ENCODE data around the gene HOPX.
"Not testable (repeated sequence)": the region's sequence is repeated elsewhere in the genome, so short reads cannot be mapped to it uniquely, and the experiment has no call there.

The HOPX gene, protein sequence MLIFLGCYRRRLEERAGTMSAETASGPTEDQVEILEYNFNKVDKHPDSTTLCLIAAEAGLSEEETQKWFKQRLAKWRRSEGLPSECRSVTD
- long read RNA-seq, donor 1, transcript HOPX-207 (1 exons, 3,203 nt) = minor isoform, 5 of 32 reads
- long read RNA-seq, donor 1, transcript HOPX-206 (2 exons, 1,248 nt) = minor isoform, 6 of 32 reads
- long read RNA-seq, donor 1, transcript HOPX-203 (3 exons, 1,164 nt) = minor isoform, 5 of 32 reads
- long read RNA-seq, donor 1, transcript HOPX-201 (3 exons, 1,129 nt) = major isoform, 13 of 32 reads
- long read RNA-seq, donor 1, partial matches to known transcripts = 0 of 32 reads
- long read RNA-seq, donor 1, other reads (novel, unspliced or antisense) = 0 of 32 reads
- long read RNA-seq, donor 2, partial matches to known transcripts = 0 of 7 reads
- long read RNA-seq, donor 2, other reads (novel, unspliced or antisense) = 0 of 7 reads
- long read RNA-seq, donor 3, partial matches to known transcripts = 0 of 10 reads
- long read RNA-seq, donor 3, other reads (novel, unspliced or antisense) = 0 of 10 reads
- long read RNA-seq, donor 4, partial matches to known transcripts = 0 of 8 reads
- long read RNA-seq, donor 4, other reads (novel, unspliced or antisense) = 0 of 8 reads
- long read RNA-seq, donor 5, partial matches to known transcripts = 0 of 13 reads
- long read RNA-seq, donor 5, other reads (novel, unspliced or antisense) = 0 of 13 reads
- long read RNA-seq, donor 6, partial matches to known transcripts = 0 of 14 reads
- long read RNA-seq, donor 6, other reads (novel, unspliced or antisense) = 0 of 14 reads
- long read RNA-seq, donor 7, transcript HOPX-201 (3 exons, 1,129 nt) = major isoform, 10 of 24 reads
- long read RNA-seq, donor 7, transcript HOPX-206 (2 exons, 1,248 nt) = minor isoform, 5 of 24 reads
- long read RNA-seq, donor 7, partial matches to known transcripts = 0 of 24 reads
- long read RNA-seq, donor 7, other reads (novel, unspliced or antisense) = 0 of 24 reads
- long read RNA-seq, donor 8, transcript HOPX-206 (2 exons, 1,248 nt) = major isoform, 8 of 18 reads
- long read RNA-seq, donor 8, transcript HOPX-201 (3 exons, 1,129 nt) = minor isoform, 5 of 18 reads
- long read RNA-seq, donor 8, partial matches to known transcripts = 0 of 18 reads
- long read RNA-seq, donor 8, other reads (novel, unspliced or antisense) = 0 of 18 reads

DNA sequence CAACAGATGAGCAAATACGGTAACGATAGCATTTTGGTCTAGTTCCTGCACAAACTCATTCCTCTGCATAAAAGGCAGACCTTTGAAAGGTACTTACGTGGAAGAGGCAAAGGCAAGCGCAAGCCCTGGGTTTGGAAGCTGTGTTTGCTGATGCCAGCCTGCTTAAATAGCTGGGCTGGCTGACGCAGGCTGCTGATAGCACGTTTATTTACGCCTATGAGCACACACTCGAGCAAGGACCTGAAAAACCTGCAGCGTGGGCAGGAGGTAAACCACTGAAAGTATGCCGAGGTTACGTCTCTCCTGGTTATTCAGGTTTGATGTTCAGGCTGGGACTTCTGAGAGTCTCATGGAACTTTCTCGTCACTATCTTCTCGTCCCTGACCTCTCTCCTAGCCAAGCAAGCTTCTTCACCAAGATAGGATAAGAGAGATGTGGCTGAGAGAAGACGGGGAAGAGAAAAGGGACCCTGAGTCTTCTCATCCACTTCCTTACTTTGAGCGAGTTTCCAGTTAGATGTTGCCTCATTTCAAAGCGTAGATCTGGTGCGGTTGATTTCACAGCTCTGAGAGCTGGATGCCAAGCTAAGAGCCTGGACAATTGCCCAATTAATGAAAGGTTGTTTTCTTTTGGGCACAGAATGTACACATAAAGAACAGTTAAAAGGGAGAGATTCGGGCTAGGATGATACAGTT lies at the start of gene HOPX:
TSS of gene HOPX (minus strand) at position 139 of the 695 bp plus-strand sequence. CDS start 23,480 bp downstream, outside the sequence.
- peak; percentile 34 for DNase-seq

DNA sequence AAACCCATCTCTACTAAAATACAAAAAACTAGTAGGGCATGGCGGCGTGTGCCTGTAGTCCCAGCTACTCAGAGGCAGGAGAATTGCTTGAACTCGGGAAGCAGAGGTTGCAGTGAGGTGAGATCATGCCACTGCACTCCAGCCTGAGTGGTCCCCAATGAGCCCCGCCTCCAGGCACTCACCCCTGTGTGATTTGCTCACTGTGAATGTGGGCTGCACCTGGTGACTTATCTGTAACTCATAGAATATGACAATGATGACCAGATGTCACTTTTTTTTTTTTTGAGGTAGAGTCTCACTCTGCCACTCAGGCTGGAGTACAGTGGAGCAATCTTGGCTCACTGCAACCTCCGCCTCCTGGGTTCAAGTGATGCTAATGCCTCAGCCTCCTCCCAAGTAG lies 49.0 kb upstream of the HOPX start:
- DNase-seq = no peak

DNA sequence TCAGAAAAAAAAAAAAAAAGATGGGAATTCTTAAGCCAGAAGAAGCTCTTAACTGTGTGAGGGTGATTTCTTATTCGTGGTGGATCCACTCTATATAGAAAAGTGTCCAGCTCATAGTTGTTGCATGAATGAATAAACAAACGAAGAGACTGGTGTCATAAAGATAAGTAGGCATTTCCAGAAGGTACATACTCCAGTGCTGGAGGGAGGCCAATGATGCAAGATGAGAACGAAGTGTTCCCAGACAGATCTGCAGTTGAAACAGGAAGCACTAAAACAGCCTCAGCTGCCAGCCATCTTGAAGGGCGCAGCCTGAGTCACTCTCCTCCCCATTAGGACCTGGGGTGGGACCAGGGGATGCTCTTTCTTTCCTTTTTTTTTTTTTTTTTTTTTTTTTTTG lies 47.4 kb upstream of the HOPX start:
- no peak for DNase-seq

DNA sequence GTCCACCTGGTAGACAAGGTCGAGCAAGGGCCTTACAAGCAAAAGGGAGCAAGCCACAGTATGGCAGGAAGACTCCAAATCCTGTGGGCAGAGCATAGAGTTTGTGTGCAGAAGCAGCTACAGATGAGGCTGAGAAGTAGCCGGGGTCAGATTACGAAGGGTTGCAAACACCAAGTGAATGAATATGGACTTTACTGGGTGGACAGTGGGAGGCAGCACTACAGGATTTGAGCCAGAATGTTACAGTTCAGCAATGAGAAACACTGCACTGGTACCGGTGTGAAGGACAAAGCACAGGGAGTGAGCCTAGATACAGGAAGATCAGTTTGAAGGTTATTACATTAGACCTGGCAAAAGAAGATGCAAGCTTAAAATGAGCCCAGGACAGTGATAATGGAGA lies 46.1 kb upstream of the HOPX start:
- DNase-seq = no peak

DNA sequence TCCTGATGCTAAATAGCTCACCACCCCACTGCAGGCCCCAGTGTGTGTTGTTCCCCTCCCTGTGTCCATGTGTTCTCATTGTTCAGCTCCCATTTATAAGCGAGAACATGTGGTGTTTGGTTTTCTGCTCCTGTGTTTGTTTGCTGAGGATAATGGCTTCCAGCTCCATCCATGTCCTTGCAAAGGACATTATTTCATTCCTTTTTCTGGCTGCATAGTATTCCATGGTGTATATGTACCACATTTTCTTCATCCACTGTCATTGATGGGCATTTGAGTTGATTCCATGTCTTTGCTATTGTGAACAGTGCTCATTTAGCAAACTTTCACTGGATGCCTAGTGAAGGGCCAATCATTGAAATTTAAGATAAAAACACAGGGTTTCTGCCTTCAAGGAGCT lies 45.5 kb upstream of the HOPX start:
- not testable (repeated sequence) for DNase-seq

DNA sequence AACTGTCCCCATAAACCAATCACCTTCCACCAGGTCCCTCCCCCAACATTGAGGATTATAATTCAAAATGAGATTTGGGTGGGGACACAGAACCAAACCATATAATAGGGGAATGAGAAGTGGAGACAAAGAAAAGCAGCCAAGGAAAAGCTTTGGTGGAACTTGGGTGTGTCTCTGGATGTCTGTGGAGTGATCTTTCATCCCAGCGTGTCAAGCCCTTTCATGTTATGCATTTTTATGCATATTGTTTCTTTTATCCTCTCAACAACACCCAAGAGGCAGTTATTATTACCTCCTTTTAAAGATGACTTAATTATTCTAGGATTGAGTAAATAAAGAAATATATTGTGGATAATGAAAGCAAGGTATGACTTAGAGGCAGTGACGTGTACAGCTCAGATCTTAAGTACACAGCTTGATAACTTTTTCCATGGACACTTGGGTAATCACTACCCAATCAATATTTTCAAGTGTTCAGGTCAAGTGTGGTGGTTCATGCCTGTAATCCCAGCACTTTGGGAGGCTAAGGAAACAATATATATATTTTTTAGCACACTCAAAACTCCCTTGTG lies 42.6 kb upstream of the HOPX start:
- no peak for DNase-seq

DNA sequence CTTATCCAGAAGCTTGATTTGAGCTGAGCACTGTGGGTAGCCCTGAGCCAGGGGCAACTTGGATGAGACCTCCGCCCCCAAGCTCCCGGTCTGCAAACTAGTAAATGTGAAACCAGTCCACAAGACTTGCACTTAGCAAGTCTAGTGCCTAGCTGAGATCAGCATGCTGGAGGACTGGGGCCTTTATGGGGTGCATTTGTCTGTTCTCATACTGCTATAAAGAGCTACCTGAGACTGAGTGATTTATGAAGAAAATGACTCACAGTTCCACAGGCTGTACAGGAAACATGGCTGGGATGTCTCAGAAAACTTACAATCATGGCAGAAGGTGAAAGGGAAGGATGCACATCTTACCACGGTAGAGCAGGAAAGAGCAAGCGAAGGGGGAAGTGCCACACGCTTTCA lies 42.1 kb upstream of the HOPX start:
- DNase-seq = no peak

DNA sequence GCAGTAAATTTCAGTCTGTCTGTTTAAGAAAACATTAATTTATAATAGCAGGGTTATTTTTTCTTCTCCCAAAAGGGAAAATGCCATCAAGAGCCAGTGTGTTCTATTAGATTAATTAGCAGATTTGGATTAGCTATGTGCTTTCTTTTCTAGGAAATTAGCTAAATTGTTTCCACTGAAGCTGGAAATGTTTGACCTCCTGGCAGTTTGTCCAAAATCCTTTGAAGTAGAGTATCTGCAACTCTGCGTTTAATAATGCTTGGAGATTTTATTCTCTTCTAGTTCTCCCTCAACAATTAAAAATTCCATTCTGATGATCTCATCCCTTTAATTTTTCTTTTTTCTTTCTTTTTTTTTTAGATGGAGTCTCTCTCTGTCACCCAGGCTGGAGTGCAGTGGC lies 27.1 kb upstream of the HOPX start:
- no peak for DNase-seq

DNA sequence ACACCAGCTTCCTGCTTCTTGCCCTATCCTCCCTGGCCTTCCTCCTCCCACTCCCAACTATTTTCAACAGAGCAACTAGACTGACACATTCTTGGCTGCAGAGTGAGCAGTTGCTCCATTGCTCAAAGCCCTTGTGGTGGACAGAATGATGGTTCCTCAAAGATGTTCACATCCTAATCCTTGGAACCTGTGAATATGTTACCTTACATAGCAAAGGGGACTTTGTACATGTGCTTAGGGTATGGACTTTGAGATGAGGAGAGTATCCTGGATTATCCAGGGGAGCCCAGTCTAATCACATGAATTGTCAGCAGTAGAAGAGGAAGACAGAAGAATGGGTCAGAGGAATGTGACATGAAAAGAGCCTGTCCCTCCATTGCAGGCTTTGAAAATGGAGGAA lies 24.9 kb upstream of the HOPX start:
- no peak for DNase-seq

DNA sequence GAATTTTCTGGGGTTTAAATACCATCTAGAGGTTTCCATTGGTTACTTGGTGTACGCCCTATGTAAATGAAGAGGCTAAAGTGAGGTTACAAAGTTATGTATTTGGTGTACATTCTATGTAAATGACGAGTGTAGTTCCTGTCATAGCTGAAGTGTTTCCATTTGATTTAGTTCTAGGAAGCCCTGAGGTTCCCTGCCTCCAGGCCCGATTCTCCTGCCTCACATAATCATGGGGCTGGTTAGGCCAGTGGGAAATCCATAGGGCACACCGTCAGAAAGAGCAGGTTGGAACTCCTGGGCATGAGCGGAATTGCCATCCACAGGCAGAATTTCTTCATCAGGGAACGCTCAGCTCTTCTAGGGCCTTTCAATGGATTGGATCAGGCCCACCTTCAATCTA lies 24.2 kb upstream of the HOPX start:
- DNase-seq = no peak

DNA sequence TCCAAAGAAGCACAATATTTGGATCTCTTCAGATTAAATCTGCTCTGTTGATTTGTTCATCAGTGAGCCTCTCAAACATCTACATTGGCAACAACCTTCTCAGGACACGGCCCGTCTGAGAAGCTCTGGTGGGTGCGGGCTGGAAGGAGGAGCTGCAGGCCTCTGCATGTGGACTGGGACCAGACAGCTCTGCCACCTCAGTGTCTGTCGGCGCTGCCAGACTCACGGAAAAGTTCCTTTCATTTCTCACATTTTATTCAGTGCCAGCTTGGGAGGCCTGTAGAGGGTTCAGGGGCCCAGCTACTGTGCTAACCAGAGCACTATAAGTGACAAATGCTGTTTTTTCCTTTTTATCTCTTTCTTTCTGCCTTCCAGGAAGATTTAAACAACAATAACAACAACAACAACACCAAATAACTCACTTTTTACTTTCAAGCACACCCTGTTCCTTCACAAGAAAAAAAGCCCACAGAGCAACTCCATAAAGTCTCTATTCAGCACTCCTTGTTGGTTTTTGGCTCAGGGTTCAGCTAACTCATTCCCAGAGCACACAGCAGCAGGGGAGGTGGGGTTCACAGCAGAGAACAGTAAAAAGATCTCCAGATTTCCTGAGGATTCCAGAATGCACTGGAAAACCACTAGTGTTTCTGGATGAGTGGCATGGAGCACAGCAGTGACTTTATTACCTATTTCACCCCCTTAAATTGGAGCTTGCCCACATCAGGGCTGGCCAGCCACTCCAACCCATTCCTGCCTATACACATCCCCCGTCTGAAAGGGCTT lies 23.2 kb upstream of the HOPX start:
- no peak for DNase-seq

DNA sequence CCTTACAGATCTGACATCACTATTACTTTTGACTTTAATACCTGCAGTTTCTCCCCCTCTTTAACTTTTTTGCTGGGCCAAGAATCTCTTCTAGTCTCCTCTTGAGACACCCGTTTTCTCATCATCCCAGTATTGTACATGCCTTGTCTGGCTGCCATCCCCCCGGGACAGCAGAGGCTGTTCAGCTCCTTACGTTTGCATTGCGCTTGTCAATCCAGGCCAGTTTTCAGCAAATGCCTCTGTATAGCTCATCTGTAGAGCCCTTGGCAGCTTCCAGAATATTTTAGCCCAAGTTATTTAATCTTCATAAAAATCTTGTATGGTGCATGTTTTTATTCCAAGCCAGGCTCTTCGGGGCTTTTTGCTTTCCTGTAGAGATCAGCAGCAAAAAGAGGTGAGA lies 22.3 kb upstream of the HOPX start:
- no peak for DNase-seq

DNA sequence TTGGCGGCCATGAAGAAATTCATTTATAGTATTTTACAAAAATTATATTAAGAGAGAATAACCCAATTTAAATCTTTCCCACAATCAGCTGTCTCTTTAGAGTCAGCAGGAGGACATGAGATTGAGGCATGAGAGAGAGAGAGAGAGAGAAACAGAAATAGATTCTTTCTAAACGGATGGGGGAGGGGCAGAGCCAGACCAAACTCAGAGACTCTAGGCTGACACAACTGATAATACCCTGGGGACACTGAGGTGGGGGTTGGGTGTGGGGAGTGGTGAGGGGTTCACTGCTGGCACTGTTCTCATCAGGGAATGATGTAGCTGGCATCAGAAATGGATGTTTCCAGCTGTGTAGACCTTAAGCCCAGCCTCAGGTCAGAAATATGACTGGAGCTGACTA lies 20.5 kb upstream of the HOPX start:
- no peak for DNase-seq

DNA sequence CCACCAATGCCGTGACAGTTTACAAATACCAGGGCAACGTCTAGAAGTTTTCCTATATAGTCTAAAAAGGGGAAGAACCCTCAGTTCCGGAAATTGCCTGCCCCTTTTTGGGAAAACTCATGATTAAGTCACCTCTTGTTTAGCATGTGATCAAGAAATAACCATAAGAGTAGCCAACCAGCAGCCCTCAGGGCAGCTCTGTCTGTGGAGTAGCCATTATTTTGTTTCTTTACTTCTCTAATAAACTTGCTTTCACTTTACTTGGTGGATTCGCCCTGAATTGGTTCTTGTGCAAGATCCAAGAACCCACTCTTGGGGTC lies 20.0 kb upstream of the HOPX start:
- DNase-seq = no peak

DNA sequence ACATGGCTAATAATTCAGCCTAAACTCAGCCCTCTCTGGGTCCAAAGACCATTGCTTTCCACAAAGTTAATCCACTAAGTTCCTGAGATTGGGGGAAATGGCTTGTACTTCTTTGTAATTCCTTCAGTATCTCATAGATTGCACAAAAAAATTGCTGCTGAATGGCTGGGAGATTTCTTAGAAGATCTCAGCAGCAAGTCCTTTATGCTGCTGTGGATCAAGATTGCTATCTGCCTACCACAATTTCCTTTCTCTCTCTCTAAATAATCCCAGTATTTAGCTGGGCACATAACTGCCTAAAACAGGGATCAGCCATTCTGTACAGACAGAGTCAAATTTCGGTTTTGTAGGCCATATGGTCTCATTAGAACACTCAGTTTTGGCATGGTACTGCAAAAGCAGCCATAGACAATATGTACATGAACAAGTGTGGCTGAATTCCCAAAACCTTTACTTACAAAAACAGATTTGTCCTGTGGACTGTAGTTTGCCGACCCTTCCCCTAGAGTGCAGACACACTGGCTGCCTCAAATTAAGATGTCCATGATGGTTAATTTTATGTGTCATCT lies 18.5 kb upstream of the HOPX start:
- no peak for DNase-seq

DNA sequence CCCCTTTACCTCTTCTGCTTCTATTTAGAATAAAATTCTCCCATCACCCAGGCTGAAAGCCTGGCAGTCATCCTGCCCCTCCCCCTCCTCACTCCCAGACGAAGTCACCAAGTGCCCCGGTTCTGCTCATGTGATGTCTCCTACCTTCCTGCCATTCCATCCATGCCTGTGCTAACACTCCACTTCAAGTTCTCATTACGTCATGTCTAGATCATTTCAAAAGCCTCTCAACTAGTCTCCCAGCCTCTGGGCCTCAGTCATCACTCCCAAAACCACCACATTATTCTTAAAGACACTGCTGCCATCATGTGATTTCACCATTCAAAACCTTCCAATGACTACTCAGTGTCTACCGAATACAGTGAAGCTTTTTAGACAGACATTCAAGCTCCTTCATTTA lies 17.2 kb upstream of the HOPX start:
- no peak for DNase-seq

DNA sequence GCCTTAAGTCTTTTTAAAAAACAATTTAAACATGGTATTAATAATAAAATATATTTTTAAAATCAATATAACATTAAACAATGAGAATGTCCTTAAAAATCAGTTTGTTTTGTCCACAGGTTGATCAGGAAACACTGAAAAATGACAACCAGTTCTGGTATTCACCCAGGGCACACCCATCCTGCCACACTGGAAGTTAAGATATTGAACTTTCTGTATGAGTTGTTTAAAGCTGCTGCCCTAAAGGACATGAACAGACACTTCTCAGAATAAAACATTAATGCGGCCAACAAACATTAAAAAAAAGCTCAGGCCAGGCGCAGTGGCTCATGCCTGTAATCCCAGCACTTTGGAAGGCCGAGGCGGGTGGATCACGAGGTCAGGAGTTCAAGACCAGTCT lies 15.0 kb upstream of the HOPX start:
- DNase-seq = no peak

DNA sequence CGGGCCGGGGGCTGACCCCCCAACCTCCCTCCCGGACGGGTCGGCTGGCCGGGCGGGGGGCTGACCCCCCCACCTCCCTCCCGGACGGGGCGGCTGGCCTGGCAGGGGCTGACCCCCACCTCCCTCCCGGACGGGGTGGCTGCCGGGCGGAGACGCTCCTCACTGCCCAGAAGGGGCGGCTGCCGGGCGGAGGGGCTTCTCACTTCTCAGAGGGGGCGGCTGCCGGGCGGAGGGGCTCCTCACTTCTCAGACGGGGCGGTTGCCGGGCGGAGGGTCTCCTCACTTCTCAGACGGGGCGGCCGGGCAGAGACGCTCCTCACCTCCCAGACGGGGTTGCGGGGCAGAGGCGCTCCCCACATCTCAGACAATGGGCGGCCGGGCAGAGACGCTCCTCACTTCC lies 12.4 kb upstream of the HOPX start:
- DNase-seq = not testable (repeated sequence)

DNA sequence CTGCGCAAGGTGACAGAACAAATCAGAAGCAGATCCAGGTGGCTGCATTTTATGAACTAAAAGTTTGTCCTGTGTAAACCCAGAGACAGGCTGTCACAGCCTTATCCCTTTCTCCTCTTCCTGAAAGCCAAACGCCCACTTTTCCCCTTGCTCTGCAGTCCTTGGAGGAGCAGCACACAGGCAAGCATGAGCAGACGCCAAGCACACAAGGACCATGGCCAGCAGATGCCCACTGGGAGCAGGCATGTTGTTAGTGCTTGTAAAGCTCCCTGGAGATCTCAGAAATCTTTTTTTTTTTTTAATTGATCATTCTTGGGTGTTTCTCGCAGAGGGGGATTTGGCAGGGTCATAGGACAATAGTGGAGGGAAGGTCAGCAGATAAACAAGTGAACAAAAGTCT lies 11.5 kb upstream of the HOPX start:
- no peak for DNase-seq

DNA sequence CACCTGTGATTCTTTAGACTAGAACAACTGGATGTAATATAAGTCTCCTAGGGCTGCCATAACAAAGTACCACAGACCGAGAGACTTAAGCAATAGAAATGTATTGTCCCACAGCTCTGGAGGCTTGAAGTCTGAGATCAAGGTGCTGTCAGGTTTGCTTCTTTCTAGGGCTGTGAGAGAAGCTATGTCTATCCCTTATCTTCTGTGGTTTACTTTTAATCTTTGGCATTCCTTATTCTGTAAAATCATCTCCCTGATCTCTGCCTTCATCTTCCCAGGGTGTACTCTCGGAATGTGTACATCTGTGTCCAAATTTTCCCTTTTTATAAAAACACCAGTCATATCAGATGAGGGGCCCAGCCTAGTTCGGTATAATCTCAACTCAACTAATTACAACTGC lies 10.3 kb upstream of the HOPX start:
- DNase-seq = no peak

DNA sequence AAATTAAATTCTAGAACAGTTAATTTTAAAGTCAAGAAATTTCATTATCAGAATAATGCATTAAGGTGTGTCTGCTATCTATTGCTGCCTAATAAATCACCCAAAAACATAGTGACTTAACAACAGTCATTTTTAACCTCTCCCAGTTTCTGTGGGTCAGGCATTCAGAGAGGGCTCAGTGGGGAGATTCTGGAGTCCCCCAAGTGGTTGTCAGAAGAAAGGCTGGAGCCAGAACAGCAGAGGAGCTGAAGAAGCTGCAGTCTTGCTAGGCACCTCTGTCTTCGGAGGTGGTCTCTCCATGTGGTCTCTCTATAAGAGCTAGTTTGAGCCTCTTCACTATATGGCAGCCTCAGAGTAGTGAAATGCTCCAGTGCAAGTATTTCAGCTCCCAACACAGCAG lies 9.3 kb upstream of the HOPX start:
- no peak for DNase-seq

All from right kidney (tissue), 9 donors.